DOHH2 (cell line): ENCODE results near the gene RNASET2.

Experiments
- H3F3A ChIP-seq: fragments of 200-600 bp; sonication (generic), shearing (Covaris generic); 2 replicates; pipeline ENCODE4 v1.6.0; 2016; ENCODE audit warnings: antibody characterized with exemption, mild to moderate bottlenecking; ENCODE audit not compliant: control insufficient read depth, insufficient read depth
- H3K27ac ChIP-seq: fragments of 200-600 bp; sonication (generic); 2 replicates; pipeline ENCODE4 v1.5.1; 2014; ENCODE audit warnings: low read depth, mild to moderate bottlenecking, low read length, moderate library complexity
- H3K27me3 ChIP-seq: fragments of 200-600 bp; sonication (generic); 2 replicates; pipeline ENCODE4 v1.6.1; 2014; ENCODE audit warnings: mild to moderate bottlenecking, low read length, mixed read lengths; ENCODE audit not compliant: control insufficient read depth
- H3K36me3 ChIP-seq: fragments of 200-600 bp; sonication (generic); 2 replicates; pipeline ENCODE4 v1.6.1; 2014; ENCODE audit warnings: mild to moderate bottlenecking, low read length, moderate library complexity, mixed read lengths; ENCODE audit not compliant: control insufficient read depth
- H3K4me1 ChIP-seq: fragments of 200-600 bp; sonication (generic); 2 replicates; pipeline ENCODE4 v1.6.1; 2014; ENCODE audit warnings: mild to moderate bottlenecking, low read length, mixed read lengths; ENCODE audit not compliant: control insufficient read depth
- H3K4me2 ChIP-seq: fragments of 200-600 bp; sonication (generic); 2 replicates; pipeline ENCODE4 v1.6.0; 2014; ENCODE audit warnings: mild to moderate bottlenecking, low read length, moderate library complexity
- H3K4me3 ChIP-seq: fragments of 200-600 bp; sonication (generic); 2 replicates; pipeline ENCODE4 v1.5.1; 2014; ENCODE audit warnings: mild to moderate bottlenecking, low read length, mixed read lengths
- H3K79me2 ChIP-seq: fragments of 200-600 bp; sonication (generic); 2 replicates; pipeline ENCODE4 v1.6.1; 2014; ENCODE audit warnings: mild to moderate bottlenecking, low read length, mixed read lengths; ENCODE audit not compliant: control insufficient read depth
- H3K9me2 ChIP-seq: fragments of 200-600 bp; sonication (generic); replicated peaks from 2 replicates; pipeline ENCODE4 v1.6.1; 2014; ENCODE audit warnings: mild to moderate bottlenecking, low read length, mixed read lengths; ENCODE audit not compliant: control insufficient read depth
- H3K9me3 ChIP-seq: fragments of 200-600 bp; sonication (generic); 2 replicates; pipeline ENCODE4 v1.6.1; 2014; ENCODE audit warnings: antibody characterized with exemption, low read length, mixed read lengths; ENCODE audit not compliant: control insufficient read depth, insufficient read depth
- H4K20me1 ChIP-seq: fragments of 200-600 bp; sonication (generic); 2 replicates; pipeline ENCODE4 v1.6.0; 2014; ENCODE audit warnings: low read depth, mild to moderate bottlenecking, antibody characterized with exemption, low read length, moderate library complexity; ENCODE audit not compliant: control insufficient read depth, insufficient read depth
- EZH2phosphoT487 ChIP-seq: fragments of 200-600 bp; sonication (generic); IDR thresholded peaks from 2 replicates; pipeline ENCODE4 v1.6.1; 2017; ENCODE audit warnings: borderline replicate concordance, mild to moderate bottlenecking, antibody characterized with exemption, low read length, moderate library complexity, mixed read lengths
- TF ChIP-seq, protein P1 (sequence below): fragments of 200-600 bp; sonication (generic); IDR thresholded peaks from one replicate; pipeline ENCODE4 v1.5.1; 2014; ENCODE audit warnings: antibody characterized with exemption, mild to moderate bottlenecking, low read depth, low read length; ENCODE audit not compliant: poor library complexity, severe bottlenecking

RNASET2 gene

DNA sequence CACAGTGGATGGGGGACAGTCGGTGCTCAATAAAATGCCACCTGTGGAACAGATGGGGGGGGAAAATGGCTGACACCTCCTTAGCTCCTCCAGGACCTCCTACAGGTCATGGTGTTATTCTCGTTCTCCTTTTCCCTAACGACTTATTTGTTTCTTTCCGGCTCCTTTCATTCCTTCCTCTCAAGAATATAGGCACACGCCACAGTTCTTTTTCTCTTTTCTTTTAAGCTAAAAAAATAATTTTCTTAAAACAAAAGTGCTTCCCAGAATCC, 1.4 kb upstream of the RNASET2 start:
- no peak for TF ChIP-seq EZH2phosphoT487
- TF ChIP-seq, protein P1, sequence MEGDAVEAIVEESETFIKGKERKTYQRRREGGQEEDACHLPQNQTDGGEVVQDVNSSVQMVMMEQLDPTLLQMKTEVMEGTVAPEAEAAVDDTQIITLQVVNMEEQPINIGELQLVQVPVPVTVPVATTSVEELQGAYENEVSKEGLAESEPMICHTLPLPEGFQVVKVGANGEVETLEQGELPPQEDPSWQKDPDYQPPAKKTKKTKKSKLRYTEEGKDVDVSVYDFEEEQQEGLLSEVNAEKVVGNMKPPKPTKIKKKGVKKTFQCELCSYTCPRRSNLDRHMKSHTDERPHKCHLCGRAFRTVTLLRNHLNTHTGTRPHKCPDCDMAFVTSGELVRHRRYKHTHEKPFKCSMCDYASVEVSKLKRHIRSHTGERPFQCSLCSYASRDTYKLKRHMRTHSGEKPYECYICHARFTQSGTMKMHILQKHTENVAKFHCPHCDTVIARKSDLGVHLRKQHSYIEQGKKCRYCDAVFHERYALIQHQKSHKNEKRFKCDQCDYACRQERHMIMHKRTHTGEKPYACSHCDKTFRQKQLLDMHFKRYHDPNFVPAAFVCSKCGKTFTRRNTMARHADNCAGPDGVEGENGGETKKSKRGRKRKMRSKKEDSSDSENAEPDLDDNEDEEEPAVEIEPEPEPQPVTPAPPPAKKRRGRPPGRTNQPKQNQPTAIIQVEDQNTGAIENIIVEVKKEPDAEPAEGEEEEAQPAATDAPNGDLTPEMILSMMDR = no peak
- Histone ChIP-seq H3K9me2 (no peaks in the 10 kb centered on the region), H4K20me1 (no peaks in the 10 kb centered on the region), H3K4me2 (peak overlapping the region; percentile 88), H3K27me3 (no peaks in the 10 kb centered on the region), H3F3A (peaks cover 30% of the 10 kb centered on the region), H3K4me1 (peaks cover 72% of the 10 kb centered on the region), H3K9me3 (no peaks in the 10 kb centered on the region), H3K79me2 (peaks cover 35% of the 10 kb centered on the region), H3K4me3 (peak overlapping the region; percentile 75), H3K27ac (peak overlapping the region; percentile 95), H3K36me3 (peaks cover 8% of the 10 kb centered on the region)

DNA sequence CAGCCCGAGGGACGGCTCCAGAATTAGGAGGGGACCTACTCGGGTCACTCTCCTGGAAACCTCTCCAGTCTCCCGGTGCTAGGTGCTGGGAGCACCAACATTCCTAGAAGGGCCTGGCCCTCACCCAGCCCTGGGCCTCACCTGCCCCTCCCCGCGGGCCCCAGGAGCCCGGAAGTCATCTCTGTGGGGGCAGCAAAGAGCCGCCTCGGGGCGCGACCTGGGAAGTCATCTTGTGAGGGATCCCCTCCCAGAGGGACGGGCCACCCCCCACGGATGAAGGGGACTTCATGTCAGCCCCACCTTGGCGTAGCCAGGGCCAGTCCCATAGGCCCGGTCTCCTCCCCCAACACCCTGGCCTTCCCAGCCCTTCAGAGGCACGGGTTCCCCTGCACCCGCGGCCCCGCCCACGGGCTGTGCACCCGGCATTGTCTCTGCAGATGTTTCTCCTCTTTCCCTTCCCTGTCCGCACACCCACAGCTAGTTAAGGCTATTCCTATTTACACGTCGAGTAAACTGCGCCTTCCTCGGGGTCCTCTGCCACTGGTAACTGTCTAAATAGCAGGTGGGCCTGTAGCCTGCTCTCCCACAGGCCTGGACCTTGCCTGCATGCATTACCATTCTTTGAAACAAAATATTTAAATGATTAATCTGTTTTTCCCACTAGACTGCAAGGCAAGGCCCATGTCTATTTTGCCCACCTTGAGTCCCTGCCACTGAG, 896 bp upstream of the RNASET2 start:
- Histone ChIP-seq H3K27me3 (no peaks in the 10 kb centered on the region), H3K79me2 (peaks cover 40% of the 10 kb centered on the region), H3K9me2 (no peaks in the 10 kb centered on the region), H3K4me3 (peak overlapping the region; percentile 75), H3K27ac (peak overlapping the region; percentile 95), H3K4me2 (peak overlapping the region; percentile 88), H3K9me3 (no peaks in the 10 kb centered on the region), H3F3A (peaks cover 34% of the 10 kb centered on the region), H3K4me1 (peaks cover 77% of the 10 kb centered on the region), H4K20me1 (no peaks in the 10 kb centered on the region), H3K36me3 (peaks cover 13% of the 10 kb centered on the region)
- TF ChIP-seq EZH2phosphoT487 = no peak
- TF ChIP-seq, protein P1 = no peak

DNA sequence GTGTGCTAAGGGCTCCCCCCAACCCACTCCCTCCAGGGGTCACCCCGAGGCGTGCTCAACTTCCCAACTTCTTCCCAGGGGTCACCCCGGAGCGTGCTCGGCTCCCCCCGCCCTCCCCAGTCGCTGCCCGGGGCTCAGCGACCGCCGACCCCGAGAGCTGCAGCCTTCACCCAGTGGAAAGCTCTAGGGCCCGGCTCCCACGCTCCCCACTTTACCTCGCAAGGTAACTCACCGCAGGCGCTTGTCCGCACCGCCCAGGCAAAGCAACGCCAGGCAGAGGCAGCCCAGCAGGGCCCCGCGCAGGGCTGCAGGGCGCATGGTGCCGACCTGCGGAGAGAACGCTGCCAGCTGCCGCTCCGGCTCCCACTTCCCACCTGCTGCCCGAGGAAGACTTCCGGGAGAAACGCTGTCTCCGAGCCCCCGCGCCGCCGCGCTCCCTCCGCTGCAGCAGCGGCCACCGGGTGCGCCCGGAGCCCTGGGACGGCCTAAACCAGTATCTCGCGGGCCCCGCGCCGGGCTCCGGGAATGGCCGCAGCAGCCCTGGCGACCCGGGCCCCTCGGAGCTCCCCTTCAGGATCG, 396 bp downstream of the RNASET2 start:
- H4K20me1 ChIP-seq = no peaks in the 10 kb centered on the region
- peaks cover 90% of the 10 kb centered on the region for H3K4me1 ChIP-seq
- no peaks in the 10 kb centered on the region for H3K27me3 ChIP-seq
- H3F3A ChIP-seq = peaks cover 38% of the 10 kb centered on the region
- no peaks in the 10 kb centered on the region for H3K9me3 ChIP-seq
- peaks cover 45% of the 10 kb centered on the region for H3K79me2 ChIP-seq
- peaks cover 20% of the 10 kb centered on the region for H3K36me3 ChIP-seq
- peak overlapping the region; percentile 75 for H3K4me3 ChIP-seq
- no peaks in the 10 kb centered on the region for H3K9me2 ChIP-seq
- peak overlapping the region; percentile 88 for H3K4me2 ChIP-seq
- no peak for TF ChIP-seq EZH2phosphoT487
- TF ChIP-seq, protein P1 = no peak
- H3K27ac ChIP-seq = peak overlapping the region; percentile 95
